HG03064 (cell line): ENCODE results near the gene HOXC10.

Experiments used
- ATAC-seq: cut with Tn5 transposase; IDR thresholded peaks from one replicate; pipeline ENCODE4 v1.9.1; 2021; ENCODE audit warnings: low read depth; ENCODE audit not compliant: unreplicated experiment

HOXC10 gene

DNA sequence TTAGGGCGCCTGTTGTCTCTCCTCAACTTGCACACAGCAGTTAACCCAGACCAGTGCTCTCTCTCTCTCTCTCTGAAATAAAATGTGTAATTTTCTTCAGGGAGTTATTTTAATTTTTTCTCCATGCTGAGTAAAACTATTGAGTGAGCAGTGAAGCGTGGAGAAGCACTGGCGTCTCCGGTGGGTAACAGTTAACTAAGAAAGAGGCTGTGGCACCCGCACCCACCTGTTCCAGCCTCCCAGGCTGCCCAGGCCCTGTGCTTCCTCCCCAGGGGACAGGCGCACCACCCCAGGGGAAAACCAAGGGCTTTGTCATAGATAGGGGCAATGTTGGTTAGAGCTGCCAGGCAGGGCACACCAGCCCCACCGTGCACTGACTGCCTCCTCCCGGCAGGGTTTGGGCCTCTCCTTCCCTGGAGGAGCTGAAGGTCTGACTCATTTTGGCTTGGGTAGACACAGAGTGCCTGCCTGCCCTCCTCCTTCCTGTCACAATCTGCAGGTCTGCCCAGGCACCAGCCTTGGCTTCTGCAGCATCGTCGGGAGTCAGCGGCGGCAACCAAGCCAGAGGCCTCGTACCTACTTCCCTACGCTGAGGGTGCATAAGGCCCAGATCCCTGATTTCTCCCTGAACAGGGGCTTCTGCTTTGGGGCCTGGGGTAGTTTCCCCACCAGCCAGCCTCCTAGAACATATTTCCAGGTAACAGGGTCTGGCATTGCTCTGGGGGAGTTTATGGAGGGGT lies 51.8 kb downstream of the HOXC10 start:
- ATAC-seq = no peak

DNA sequence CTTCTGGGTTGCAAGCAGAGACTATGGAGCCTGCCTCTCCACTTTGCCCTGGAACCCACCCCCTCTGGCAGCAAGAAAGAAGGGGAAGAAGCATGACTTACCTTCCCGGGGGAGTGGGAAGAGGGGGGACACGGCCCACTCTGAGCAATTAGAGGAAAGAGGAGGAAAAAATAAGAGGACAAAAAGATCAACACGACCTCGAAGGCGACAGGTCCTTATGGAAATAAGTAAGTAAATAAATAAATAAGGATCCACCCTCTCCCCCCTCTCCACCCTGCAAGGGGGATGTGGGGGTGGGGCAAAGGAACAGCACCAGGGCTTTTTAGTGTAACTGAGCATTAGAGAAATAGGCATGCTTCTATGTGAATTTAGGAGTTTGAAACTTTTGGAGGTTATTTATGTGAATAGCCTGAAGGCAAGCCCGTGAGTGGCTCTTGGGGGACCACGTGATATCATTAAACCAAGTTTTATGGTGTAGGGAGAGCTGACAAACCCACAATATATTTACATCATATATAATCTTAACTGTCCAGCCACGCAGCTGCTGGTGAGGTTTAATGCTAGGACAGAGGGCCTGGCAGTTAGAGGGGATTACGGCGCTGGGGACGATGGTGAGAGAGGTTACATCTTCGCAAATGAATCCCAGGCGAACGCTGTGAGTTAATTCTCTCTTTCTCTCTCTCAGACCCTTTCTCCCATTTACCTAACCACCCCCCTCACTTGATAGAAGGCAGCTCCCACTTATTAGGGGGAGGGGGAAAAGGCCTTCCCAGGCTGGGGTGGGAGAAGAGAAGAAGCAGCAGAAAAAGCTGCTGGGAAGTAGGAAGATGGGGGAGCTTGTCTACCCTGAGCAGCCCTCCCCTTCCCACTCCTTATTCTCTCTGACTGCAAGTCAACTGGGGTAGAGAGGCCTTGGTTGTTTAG lies 52.7 kb downstream of the HOXC10 start:
- ATAC-seq = no peak

DNA sequence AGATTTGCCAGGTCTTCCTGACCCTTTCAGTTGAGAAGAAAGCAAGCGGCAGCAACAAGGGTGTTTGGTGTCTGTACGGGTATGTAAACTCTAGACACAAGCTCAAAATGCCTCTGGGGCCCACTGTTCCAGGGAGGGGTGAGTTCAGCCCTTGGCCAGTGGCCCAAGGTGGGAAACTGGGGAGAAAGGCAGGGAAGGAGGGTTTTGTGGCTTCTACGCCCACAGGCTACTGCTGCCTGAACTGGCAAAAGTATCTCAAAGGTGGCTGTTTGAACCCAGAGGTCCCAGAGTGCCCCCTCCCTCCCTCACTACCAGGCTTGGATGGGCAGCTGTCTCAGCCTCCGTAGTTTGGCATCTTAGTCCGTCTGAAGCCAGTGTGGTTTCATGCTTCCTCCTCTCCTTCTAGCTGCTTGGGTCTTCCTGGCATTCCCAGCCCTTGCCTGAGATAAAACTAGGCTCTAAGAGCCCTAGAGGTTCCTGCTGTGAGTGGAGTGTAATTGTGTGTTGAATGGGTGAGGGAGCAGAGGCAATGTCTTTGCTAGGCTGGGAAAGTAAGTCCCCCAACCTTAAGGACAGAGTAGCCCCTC lies 53.4 kb downstream of the HOXC10 start:
- ATAC-seq = no peak

DNA sequence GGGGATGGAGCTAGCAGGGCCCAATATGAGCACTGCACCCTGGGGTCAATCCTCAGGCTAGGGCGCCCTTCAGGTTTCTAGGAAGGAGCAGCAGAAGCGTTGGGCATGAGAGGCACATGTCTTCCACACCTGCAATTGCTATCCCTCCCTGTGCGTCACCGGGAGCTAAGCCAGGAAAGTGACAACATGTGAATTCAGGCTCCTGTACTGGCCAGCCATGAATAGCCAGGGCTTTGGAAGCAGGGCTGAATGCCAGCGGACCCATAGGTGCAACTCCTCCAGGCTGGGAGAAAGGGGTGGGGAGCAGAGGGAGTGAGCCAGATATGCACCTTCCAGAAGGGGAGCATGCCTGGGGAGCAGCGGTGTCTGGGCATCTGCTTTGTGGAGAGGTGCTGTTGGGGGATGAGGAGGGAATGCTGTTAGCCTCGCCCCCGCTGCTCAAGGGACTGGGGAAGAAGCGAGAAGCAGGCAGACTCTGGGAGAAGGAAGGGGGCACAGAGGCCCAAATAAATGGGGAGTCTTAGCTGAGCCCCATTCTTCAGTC lies 54.0 kb downstream of the HOXC10 start:
- ATAC-seq = no peak

DNA sequence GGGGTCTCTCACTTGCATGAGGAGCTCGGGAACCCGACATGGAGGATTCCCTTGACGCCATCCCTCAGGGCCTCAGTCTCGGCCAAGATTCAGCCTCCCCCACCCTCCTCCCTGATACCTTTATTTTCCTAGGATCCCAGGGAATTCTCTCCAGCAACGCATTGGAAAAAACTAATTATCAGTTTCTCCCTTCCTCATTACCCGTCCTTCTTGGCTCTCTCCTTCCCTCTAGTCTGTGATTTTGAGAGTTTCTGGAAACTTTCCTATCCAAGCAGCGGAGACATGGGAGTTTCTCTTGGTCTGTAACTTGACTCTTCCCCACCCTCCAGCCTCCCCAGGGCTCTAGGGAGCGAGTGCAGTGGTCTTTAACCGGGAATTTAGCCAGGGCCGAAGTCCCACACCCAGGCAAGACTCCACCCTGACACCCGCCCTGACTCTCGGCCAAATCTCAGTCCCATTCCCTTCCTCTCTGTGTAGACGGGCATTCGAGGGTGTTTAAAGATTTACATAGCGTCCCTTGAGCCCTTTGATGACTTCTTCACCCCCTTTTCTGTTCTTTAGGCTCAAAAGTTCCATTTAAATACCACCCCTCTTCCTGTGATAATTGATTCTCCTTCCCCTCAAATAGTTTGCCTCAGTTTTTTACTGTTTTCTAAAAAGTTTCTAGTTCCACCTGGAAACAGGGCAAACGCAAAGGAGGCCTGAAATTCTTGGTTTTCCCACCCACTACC lies 54.6 kb downstream of the HOXC10 start:
- ATAC-seq = no peak
